ENCODE results near the gene ZNF136.

The ZNF136 gene

DNA sequence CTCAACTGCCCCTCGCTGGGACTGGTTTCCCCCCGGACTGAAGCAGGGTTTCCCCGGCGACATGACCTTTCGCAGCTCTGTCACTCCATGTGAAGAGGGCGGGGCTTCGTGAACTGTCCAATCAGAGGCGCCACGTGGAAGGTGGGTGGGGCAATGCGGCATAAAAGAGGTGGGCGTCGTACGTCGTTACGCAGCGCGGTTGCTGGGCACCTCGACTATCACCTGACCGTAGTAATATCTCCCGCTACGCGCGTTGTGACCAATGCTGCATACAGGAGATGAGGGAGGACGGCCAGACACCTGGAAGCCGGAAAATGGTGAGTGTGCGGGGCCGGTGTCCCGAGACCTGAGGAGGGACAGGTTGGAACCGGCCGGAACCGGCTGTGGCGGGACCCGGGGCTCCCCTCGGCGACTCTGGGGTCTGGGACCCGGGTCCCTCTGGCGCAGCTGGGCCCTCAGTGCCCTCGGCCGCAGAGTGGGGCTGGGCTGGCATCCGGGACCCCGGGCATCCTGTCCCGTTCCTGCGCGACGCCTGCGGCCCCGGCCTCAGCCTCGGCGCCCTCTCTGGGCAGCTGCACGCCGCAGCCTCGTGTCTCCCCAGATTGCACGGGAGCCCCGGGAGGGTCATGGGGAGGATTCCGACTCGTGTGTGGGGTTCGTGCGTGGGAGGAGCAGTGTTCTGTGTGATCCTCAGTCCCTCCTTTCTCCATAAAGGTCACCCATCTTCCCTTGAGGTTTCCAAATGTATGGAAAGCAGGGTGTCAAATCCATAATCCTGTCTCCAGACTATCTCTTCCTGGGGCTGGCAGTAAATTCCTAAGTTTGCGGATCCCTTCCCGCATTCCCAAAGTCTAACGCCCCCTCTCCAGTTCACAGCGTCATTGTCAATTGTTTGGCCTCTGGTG lies 32.2 kb downstream of the ZNF136 start:
- no peak for DNase-seq

DNA sequence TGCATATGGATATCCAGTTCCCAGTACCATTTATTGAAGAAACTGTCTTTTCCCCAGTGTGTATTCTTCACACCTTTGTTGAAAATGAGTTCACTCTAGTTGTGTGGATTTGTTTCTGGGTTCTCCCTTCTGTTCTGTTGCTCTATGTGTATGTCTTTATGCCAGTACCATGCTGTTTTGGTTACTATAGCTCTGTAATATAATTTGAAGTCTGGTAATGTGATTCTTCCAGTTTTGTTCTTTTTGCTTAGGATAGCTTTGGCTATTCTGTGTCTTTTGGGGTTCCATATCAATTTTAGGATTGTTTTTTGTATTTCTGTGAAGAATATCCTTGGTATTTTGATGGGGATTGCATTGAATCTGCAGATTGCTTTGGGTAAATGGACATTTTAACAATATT lies 35.2 kb downstream of the ZNF136 start:
- DNase-seq, result no peak

DNA sequence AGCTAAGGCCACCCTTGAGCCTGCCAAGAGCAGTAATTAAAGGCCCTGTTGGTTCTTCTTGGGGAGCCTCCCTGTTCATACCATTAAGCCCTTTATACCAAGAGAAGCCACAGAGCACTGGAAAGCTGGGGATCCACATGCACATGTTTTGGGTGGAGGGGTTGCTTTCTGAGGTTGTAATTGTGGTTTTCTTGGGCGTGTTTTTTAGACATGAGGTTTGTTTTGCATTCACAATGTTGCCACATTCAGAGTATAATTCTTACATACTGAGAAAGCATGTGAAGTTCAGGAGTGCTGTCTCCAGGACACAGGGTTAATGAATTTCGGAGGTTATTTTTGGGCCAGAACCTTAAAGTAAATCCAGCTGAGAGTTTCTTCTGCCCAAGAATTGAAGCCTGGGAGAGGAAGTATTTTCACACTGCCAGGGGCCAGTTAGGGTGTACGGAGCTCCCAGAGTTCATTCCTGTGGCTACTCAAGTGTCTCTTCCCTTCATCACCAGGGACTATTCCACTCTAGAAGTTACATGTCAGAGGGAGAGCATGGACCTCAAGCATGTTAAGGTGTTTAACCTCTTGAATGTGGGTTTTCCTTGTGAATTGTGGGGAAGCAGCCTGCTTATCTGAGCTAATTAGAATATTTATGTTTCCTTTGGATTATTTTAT lies 37.0 kb downstream of the ZNF136 start:
- no peak for DNase-seq

DNA sequence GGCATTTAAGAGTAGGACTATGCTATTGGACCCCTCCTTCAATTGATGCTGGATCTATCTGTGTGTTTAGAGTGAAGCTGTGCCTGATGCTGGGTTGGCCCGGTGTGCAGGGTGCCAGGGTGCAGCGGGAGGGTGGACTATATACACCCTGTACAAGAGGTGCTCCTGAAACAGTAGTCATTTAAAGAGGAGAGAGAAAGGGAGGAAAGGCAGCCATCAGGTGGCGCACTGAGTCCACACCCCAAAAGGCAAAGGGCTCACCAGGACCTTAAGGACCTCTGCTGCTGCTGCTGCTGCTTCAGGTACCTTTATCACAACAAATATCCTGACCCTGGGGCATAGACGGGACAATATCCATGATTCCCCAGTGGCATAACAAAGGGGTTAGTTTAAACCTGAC lies 39.4 kb downstream of the ZNF136 start:
- no peak for DNase-seq

DNA sequence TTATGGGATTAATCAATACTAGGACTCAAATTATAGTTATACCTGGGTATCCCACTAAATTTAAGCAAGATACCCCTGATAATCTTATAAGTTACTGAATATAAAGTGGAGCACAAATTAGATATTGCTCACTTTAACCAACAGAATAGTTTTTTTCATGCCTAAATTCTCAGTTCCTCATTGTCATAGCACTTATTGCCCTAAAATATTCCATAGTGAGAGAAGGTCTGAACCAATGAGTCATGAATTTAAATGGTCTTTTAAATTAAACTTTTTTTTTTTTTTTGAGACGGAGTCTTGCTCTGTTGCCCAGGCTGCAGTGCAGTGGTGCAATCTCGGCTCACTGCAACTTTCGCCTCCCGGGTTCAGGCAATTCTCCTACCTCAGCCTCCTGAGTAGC lies 42.4 kb downstream of the ZNF136 start:
- no peak for DNase-seq

DNA sequence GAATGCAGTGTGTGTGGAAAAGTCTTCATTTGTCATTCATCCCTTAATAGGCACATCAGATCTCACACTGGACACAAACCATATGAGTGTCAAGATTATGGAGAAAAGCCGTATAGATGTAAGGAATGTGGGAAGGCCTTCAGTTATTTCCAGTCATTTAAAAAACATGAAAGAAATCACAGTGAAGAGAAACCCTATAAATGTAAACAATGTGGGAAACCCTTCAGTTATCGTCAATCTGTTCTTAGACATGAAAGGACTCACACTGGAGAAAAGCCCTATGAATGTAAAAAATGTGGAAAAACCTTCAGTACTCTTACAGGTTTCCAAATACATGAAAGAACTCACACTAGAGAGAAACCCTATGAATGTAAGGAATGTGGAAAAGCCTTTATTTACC lies 45.3 kb downstream of the ZNF136 start:
- DNase-seq, result no peak

DNA sequence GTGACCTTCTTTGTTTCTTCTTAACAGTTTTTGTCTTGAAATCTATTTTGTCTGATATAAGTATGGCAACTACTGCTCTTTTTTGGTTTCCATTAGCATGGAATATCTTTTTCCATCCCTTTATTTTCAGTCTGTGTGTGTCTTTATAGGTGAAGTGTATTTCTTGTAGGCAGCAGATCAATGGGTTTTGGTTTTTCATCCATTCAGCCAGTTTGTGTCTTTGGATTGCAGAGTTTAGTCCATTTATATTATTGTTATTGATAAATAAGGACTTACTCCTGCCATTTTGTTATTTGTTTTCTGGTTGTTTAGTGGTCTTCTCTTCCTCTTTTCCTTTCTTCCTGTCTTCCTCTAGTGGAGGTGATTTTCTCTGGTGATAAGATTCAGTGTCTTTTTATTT lies 54.4 kb downstream of the ZNF136 start:
- DNase-seq, result no peak

DNA sequence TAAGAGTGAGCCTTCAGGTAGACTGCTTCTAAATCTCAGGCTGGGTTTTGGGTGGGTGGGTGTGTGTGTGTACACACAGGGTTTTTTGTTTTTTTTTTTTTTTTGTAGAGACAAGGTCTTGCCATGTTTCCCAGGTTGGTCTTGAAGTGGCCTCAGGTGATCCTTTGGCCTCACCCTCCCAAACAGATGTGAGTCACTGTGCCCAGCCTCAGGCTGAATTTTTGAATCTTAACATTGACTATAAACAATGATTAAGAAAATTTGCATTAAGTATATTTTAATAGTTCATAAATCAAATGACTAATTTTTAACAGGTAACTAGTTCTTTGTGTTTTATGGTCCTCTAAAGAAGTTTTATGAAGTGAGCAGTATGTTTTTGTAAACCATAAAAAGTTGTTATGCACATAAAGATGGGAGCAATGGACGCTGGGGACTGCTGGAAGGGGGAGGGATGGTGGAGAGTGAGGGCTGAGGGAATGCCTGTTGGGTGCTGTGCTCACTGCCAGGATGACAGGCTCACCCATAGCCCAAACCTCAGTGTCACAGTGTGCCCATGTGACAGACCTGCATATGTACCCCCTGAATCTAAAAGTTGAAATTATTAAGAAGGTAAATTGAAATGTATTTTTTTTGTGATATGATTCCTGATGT lies 60.2 kb downstream of the ZNF136 start:
- DNase-seq, result no peak

DNA sequence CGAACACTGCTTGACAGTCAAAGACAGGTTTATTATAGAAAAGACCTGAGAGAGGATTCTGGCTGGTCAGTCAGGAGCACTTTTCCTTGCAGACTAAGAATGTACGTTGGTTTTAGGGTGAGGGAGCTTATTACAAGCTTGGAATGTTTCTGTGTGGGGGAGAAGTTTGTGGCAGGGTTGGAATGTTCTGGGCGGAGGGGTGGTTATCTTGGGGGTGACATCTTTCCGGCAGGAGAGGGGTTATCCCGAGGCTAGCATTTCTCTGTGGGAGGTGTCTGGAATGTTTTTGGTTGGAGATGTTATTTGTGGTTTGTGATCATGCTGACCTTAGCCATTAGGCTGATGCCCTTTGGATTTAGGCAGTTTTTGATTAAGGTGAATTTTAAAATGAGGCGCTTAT lies 61.8 kb downstream of the ZNF136 start:
- DNase-seq, result no peak

DNA sequence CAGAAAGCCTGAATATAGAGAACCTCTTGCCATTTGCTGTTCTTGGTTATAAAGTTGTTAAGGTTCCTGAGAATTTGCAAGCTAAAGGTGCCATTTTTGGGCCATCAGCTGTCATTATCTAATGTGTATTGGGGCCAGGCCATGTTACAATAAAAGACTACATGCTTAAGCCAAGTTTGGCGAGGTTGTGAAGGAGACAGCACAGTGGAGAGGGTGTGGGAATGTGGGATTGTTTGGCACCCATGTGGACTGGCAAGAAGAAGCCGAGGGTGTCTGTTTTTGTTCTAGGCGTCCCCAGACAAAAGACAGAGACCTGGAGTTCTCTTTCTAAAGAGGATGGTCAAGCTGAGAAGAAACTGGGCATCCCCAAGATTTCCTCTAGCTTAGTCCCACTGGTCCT lies 67.1 kb downstream of the ZNF136 start:
- no peak for DNase-seq

DNA sequence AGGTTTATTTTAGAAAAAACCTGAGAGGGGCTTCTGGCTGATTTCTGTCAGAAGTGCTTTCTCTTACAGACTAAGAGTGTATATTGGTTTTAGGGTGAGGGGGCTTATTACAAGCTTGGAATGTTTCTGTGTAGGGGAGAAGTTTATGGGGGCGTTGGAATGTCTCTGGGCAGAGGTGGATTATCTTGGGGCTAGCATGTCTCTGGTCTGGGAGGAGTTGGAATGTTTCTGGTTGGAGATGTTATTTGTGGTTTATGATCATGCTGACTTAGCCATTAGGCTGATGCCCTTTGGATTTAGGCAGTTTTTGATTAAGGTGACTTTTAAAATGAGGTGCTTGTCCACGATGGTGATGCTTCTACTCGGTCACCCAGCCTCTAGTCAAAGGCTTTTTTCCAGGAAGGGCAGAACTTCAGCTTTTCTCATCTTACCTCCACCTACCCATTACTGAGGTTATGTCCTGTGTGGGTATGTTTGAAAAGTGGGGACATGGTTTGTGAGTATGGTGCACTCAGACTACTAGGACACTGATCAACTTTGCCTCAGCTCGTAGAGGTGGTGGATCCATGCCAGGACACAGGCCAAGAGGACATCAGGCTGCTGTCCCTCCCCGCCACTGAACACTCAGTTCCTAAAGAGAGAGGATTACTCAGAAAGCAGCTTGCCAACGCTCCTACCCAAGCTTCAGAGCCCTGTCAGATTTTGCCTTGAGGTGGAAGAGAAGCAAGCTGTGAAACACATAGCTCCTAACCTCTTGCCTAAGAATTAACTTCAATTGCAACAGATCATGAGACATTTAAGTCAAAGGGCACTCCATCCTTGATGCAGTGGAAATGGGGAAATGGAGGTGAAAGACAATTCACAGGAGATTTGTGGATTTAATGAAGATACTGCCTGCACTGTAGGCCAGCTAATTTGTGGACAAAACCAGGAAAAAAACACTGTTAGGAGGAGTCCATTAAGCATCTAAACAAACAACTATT lies 68.1 kb downstream of the ZNF136 start:
- DNase-seq, result no peak

DNA sequence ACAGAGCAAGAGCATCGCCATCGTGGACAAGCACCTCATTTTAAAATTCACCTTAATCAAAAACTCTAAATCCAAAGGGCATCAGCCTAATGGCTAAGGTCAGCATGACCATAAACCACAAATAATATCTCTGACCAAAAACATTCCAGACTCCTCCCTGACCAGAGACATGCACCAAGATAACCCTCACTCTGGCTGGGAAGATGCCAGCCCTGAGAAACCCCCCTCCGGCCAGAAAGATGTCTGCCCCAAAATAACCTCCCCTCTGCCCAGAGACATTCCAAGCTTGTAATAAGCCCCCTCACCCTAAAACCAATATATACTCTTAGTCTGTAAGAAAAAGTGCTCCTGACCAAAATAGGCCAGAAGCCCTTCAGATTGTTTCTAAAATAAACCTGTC lies 70.1 kb downstream of the ZNF136 start:
- no peak for DNase-seq

DNA sequence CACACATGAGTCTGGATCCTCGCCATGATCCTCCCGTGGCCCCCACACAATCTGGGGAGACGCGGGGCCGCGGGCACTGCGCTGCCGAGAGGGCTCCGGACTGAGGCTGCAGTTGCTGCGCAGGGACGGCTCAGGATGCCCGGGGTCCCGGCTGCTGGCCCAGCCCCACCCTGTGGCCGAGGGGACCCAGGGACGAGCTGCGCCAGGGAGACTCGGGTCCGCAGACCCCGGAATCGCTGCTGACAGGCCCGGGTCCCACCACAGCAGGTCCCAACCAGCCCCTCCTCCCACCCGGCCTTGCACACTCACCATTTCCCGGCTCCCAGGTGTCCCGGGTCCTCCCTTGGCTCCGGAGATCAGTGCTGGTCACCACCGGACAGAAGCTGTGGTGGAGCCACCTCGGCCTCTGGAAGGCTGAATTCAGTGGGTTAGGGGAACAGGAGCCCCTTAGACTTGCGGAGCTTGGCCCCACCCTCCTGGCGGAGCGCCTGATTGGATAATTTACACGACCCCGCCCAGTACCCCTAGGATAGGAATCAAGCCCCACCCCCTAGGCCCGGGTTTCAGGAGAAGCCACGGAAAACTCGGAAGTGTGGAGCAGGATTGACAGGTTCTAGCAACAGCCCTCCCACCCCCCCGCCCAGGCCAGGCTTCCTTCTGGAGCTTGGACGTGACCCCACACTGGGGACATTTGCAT lies 74.4 kb downstream of the ZNF136 start:
- no peak for DNase-seq
